H7 (cell line): ENCODE results near the gene BPGM. TPM values are rescaled to one million over a fixed set of nuclear protein-coding genes. Genes with fewer than 3 reads are reported as not detected.
A peak's percentile ranks its signal among the peaks of the same experiment; 100 is the strongest.

Source experiments
- DNase-seq: peaks from one replicate; pipeline ENCODE4 v3.0.0; 2012
- H3K27me3 ChIP-seq: 2 replicates; pipeline ENCODE4 v1.6.0; 2011; ENCODE audit warnings: mild to moderate bottlenecking, low read length; ENCODE audit not compliant: control insufficient read depth, insufficient read depth
- H3K36me3 ChIP-seq: replicated peaks from 2 replicates; pipeline ENCODE4 v1.5.1; 2011; ENCODE audit warnings: low read length; ENCODE audit not compliant: control insufficient read depth, insufficient read depth
- H3K4me3 ChIP-seq: 2 replicates; pipeline ENCODE4 v1.5.1; 2011; ENCODE audit warnings: low read depth, mild to moderate bottlenecking, control low read depth, low read length, moderate library complexity; ENCODE audit not compliant: insufficient read depth
- total RNA-seq: library from RNA; depleted of rRNA; stranded (reverse); fragments of >200 nt; shearing (Covaris generic); gene quantifications from 2 replicates; pipeline ENCODE4 v1.2.3, GENCODE V29; 2014; rRNA removed

BPGM gene
- total RNA-seq, 1 experiment from 2014 or later, result 14.9 TPM

DNA sequence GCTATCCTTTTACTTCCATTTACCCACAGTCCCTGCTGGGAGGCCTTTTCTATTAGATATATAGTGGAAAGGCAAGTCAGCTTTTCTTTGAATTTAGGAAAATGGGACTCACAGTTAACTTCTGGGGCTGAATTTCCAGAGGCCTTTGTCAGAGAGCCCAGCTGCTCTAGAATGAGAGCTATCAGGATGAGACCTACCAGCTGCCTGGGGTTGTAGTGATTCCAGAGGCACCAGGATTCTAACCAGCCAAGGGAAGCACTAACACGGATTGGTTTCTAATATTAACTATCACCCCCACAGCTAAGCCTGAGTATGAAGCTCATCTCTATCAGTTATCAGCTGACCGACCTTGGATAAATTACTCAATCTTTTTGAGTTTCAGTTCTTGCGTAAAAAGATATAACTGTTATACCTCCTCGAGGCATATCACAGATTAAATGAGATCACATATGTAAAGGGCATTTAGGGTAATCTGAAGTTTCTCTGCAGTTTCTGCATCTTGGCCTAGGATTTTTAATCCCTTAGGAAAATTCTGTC lies 76.2 kb downstream of the BPGM start:
- no peak for DNase-seq
- Histone ChIP-seq H3K36me3 (no peaks in the 10 kb centered on the region), H3K27me3 (no peaks in the 10 kb centered on the region), H3K4me3 (no peak overlapping the region)

DNA sequence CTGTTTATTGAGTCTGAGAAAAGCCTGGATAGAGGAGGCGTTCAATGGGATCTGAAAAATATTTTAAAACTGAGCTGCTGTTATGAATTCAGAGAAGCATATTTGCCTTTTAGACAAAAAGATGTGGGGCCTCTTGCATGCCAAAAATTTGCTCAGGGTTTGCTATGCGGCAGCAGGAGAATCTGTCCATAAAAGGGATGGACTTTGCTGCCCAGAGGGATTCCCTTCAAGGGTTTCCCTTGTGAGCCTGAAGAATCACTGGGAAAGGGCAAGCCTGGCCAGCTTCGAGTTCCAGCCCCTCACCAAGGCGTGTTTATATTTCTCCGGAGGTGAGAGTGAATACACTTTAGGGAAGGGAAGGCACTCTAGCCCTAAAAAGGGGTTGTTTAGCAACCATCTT lies 77.2 kb downstream of the BPGM start:
- no peak for DNase-seq
- no peaks in the 10 kb centered on the region for H3K27me3 ChIP-seq
- H3K4me3 ChIP-seq, result no peak overlapping the region
- H3K36me3 ChIP-seq, result no peaks in the 10 kb centered on the region

DNA sequence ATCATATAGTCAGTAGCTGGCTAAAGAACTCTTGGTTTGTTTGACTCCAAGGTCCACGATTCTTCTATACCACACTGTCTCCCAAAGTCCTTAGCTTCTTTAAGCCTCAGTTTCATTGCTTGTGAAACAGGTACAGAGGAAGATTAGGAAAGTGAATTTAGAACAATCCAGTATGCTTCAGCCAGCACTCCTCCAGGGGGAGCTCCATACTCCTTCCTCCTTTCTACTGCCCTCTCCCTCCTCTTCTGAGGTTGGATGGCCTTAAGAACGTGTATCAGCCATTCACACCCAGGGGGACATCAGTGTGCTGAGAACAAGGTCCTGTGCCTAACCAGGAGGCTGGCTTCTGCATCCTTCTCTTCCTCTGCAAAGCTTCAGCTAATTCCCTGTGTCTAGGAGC lies 78.0 kb downstream of the BPGM start:
- DNase-seq, result peak; percentile 46
- Histone ChIP-seq H3K4me3 (no peak overlapping the region), H3K27me3 (no peaks in the 10 kb centered on the region), H3K36me3 (no peaks in the 10 kb centered on the region)

DNA sequence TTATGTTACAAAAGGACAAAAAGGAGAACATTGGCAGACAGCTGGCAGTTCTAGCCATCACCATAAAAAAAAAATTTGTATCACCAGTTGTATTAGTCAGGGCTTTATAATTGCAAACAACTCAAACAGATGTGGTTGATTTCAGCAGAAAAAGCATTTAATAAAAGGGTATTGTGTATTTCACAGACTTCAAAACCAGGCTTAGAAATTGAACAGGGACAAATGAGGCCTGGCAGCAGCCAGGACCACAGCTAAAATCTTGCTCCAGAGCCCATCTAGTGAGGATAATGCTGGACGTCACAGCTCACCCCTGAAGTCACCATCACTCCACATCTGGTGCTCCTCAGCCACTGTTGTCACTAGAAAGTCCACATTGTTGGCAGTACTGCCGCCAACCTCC lies 79.9 kb downstream of the BPGM start:
- no peak for DNase-seq
- Histone ChIP-seq H3K4me3 (no peak overlapping the region), H3K27me3 (no peaks in the 10 kb centered on the region), H3K36me3 (no peaks in the 10 kb centered on the region)

DNA sequence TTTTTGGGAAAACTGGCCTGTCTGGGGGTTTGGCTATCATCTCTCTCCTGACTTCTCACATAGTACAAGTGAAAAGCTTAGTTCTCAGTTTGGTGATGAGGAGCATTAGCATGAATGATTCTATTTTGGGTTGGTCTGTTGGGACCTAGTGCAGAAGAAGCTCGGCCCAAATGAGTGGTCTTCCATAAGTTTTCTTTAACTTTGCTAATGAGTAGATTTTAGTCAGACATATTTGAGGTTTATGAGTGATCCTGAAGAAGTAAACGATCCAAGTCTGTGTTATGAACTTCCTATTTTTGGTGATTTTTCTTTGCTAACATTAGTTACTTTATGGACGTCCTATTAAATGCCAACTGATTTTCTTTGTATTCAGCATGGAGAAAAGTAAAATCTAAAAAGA lies 81.1 kb downstream of the BPGM start:
- Histone ChIP-seq H3K36me3 (no peaks in the 10 kb centered on the region), H3K27me3 (no peaks in the 10 kb centered on the region), H3K4me3 (no peak overlapping the region)
- DNase-seq, result no peak

Other genes starting within 250 kb of the BPGM start
- 108 and 120 TPM in 2 replicates for gene AKR1B1, start 187.8 kb upstream of the BPGM start, total RNA-seq
- not detected in 2 replicates for gene AKR1B10, start 119.3 kb upstream of the BPGM start, total RNA-seq
- gene AKR1B15, start 97.7 kb upstream of the BPGM start, total RNA-seq, result not detected in 2 replicates
- gene CALD1, start 132.8 kb downstream of the BPGM start, total RNA-seq, result 95.0 and 99.8 TPM in 2 replicates